ENCODE measurements around the gene OSBPL3.
"Not testable (repeated sequence)": the region's sequence is repeated elsewhere in the genome, so short reads cannot be mapped to it uniquely, and the experiment has no call there.

The OSBPL3 gene

GRCh38 chr7:24916463-24917040, 63.4 kb downstream of the OSBPL3 start:
- no peak for DNase-seq

- DNase-seq, result no peak
These were observed 65.5 kb downstream of the OSBPL3 start for GRCh38 chr7:24914465-24914859.

GRCh38 chr7:24913801-24914464, 66.0 kb downstream of the OSBPL3 start:
- DNase-seq, result no peak

DNA sequence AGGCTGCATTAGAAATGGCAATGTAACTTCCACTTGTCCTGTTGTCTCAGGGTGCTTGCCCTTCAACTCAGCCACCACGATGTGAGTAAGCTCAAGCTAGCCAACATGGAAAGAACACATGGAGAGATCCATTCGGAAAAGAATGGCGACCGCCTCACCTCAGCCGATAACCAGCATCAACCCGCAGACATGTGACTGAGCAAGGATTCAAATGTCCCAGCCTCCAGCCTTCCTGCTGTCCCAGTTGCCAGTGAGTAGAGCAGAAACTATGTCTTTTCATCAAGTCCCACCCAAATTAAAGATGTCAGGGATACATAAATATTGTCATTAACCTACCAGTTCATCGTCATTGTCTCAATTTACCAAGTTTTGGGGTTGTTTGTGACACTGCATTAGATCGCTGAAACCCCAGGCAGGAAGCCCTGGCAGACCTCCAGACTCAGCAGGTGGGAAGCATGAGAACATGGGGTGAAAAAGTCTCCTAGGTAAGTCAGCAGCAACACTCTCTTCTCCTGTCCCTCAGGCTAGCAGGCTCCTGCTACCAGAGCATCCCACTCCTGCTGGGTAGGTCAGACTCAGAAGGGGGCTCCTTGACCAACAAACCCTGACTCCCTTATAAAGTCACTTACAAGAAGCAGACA, 67.0 kb downstream of the OSBPL3 start:
- DNase-seq, result no peak

DNA sequence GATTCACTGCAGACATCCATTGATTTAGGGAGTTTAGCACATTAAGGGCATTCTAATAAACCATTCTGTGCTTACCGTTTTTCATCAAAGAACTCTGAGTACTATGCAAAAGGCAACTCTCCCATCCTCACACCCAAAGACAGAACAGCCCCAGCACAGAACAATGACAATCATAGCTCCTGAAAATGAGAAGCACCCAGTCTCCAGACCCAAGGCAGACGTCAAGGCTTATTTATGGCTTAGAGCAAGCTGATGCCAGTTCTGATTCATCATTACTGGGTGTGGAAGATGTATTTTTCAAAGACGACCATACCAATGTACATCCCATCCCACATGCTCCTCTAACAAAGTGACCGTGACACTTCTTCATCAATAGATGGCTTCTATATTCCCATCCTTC, 67.6 kb downstream of the OSBPL3 start:
- DNase-seq, result no peak

GRCh38 chr7:24911213-24911603, 68.8 kb downstream of the OSBPL3 start:
- DNase-seq, result no peak

GRCh38 chr7:24910551-24911212, 69.3 kb downstream of the OSBPL3 start:
- DNase-seq, result no peak

- DNase-seq, result no peak
These were observed 71.3 kb downstream of the OSBPL3 start for GRCh38 chr7:24908727-24909126.

DNA sequence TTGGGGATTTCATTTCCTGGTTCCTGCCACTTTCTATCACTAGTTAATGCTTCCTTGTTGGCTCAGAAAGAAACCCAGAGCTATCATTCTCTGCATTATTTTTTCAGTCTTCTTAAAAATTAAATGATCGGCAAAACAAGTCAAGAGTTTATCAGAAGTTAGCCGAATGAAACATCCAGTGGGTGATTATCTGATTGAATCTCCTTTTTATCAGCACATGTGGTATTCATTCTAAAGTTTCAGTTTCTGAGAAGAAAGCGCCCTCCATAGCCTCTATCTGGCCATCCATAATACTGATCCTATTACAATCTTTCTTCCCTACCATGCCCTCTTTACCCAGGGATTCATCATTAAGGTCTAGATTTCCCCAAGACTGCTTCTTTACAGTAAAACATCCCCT, 71.8 kb downstream of the OSBPL3 start:
- DNase-seq, result no peak

DNA sequence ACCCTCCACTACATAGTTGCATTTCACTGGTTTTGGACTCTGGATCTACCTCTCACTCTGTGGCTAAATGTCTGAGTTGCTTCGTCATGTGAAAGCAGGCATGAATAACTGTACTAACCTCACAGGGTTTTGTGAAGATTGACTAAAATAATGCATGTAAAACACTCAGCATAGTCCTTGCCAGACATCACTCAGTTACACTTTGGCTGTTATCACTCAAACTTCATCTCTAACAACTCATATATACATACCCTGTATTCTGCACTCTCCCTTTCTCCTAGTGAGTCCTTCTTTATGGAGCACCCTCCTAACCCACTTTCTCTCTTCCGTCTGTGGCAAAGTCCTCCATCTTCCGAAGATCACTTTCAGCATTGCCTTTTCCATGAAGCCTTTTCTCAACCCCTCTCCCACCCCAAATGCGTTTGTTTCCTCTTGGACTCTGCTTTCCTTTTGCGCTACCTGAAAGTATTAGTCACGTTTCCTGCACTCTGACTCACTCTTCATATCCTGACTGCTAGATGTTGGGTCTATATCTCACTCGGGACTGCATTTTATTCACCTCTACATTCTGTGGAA, 72.6 kb downstream of the OSBPL3 start:
- DNase-seq, result no peak

DNA sequence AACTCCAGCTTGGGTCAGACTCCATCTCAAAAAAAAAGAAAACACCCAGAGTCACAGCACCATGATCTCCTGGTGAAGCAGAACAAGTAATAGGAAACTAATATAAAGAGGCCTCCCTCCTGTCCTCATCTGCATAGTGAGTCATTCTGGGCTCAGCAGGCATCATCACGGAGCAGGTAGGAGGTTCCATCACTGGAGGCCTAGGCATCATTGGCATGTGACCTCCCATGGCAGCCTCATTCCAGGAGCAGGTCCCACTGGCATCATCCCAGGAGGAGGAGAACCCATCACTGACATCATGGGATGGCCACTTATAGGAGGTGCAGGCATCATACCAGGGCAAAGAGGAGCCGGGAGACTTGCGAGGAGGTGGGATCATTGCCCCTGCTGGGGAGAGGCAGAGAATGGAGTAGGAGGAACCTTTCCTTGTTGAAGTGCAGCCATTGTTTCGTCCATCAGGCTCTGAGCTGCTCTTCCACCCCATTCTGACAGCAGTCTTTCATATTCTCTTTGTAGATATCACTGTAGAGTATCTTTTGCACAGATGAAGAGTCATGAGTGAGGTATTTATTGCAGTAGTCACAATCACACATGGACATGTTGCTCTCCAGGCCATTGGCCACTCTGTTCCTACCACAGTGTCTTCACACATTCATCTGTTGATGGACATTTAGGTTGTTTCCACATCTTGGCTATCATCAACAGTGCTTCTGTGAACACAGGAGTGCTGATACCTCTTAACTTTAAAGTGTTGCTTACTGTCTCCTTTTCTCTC, 73.8 kb downstream of the OSBPL3 start:
- DNase-seq, result no peak

DNA sequence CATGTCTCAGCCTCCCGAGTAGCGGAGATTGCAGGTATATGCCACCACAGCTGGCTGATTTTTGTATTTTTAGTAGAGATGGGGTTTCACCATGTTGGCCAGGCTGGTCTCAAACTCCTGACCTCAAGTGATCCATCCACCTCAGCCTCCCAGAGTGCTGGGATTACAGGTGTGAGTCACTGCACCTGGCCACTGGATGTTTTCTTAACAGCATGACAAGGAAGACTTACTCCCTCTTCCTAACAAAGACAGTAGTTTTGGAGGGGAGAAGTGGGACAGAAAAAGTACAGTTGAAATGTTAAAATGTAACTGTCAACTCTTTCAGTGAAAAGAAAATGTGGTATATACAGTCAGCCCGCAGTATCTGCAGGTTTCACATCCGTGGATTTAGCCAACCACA, 76.0 kb downstream of the OSBPL3 start:
- DNase-seq, result not testable (repeated sequence)

DNA sequence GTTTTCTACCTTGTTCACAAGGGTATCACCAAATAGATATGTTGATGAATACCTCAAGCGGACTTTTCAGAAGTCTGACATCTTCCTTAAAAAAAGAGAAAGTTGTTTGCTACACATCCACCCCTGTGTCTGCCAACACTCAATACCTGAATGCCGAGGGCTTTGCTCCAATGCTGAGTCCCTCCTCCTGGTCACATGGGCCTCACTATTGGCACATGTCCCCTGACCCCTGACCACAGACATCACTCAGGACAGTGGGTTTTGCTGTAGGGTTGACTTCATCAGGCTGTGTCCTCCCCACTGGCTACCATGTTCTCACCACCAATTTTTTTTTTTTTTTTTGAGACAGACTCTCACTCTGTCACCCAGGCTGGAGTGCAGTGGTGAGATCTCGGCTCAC, 76.4 kb downstream of the OSBPL3 start:
- no peak for DNase-seq

DNA sequence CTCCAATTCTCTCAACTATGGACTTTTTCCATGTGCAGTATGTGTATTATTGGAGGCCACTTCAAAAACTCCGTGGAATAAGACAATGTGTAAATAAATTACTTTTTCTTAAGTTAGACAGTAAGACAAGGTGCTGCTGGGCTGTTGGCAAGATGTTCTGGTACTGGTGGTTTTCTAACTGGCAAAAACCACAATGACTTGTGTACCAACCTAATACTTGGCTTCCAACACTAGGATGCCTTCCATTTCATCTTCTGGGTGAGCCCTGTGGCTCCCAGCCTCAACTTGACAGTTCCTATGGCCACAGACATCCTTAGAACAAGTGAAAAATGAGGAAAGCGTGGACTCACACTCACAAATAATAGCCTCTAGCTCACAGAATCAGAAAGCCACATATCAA, 77.0 kb downstream of the OSBPL3 start:
- no peak for DNase-seq

- no peak for DNase-seq
These were observed 77.7 kb downstream of the OSBPL3 start for GRCh38 chr7:24902276-24902675.

DNA sequence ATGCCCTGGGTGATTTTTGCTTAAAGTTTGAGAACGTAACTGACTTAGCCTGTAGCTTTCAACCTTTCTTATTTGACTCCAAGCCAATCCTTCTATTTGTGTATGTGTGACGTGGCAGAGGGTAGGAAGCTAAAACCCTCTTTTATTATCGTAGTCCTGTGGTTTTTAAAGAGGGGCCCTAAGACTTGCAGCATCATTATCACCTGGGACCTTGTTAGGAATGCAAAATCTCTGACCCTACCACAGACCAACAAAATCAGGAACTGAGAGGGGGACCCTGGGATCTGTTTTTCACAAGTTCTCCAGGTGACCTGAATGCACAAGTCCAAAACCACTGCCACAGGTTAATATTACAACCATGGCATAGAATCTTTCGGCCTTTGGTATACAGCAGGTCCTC, 80.1 kb downstream of the OSBPL3 start:
- DNase-seq, result no peak

- no peak for DNase-seq
These were observed 80.8 kb downstream of the OSBPL3 start for GRCh38 chr7:24899161-24899560.

GRCh38 chr7:24898691-24899090, 81.3 kb downstream of the OSBPL3 start:
- no peak for DNase-seq

GRCh38 chr7:24896031-24896501, 83.9 kb downstream of the OSBPL3 start:
- DNase-seq, result no peak

- DNase-seq, result no peak
These were observed 85.4 kb downstream of the OSBPL3 start for GRCh38 chr7:24894429-24895221.

DNA sequence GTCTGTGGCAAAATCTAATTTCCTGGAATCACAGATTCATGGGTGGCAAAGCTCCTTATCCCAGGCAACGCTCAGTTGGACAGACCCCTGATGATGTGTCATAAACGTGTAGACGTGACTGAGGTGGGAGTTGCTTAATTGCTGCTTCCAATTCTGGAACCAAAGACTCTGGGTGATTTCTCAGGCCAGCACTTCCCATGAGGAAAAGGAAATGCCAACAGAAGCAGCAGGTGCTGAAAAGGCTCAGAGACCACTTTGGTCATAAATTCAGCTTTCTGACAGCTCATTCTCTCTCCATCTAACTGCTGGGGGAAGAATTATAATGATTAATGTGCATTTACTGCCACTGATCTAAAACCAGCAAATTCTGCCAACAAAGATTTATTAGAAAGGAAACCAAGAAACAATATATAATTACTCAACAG, 88.7 kb downstream of the OSBPL3 start:
- DNase-seq, result no peak

DNA sequence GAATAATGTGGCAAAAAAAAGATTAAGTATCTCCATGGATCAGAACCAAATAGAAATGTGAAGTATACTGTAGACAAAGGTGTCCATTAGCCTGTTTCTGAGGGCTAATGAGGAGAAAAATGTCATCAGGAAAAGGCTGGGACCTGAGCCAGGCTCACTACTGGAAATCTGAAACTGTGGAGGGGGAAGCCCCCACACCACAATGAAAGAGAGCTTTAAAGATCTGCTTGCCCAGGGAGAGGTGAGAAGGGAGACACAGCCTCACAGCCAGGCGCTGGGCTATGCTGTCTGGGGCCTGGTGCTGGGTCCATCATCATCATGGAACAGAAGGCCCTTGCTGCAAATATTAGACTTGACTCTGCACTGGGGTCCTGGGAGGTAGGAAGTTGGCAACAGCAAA, 90.4 kb downstream of the OSBPL3 start:
- no peak for DNase-seq
